ENCODE measurements around the gene KRT6C.

Gene KRT6C

DNA sequence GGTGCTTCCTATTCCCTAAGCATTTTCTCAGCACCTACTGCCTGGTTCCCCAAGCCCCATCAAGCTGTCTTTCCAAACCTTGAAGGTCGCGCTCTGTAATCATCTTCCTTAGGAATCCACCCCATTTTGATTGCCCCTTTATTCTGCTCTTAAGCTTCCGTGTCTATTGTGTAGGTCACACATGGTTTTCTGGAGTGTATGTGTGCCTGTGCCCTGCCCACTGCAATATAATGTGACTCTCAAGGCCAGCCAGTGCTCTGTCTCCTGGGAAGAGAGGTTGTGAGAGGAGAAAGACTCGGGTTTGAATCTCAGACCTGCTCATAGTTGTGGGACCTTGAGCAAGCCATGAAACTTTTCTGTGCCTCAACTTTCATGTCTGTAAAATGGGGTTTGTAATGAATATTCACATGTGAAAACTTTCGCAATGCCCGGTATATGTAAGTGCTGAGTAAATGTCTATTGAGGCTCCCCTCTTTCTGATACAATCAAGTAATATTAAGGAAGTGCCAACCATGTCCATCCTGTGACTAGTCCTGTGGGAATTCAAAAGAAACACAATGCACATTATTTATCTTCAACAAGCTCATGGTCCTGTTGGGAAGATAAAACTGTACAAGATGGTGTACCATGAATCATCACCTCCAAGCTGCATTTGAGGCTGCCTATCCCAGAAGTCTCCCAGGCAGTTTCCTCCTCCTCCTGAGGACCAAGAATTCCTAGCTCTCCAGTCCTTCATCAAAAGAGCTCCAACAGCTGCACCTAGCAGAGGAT is 38.7 kb downstream of the KRT6C start:
- no peak for DNase-seq (ENCODE audit: low read depth, low spot score)

DNA sequence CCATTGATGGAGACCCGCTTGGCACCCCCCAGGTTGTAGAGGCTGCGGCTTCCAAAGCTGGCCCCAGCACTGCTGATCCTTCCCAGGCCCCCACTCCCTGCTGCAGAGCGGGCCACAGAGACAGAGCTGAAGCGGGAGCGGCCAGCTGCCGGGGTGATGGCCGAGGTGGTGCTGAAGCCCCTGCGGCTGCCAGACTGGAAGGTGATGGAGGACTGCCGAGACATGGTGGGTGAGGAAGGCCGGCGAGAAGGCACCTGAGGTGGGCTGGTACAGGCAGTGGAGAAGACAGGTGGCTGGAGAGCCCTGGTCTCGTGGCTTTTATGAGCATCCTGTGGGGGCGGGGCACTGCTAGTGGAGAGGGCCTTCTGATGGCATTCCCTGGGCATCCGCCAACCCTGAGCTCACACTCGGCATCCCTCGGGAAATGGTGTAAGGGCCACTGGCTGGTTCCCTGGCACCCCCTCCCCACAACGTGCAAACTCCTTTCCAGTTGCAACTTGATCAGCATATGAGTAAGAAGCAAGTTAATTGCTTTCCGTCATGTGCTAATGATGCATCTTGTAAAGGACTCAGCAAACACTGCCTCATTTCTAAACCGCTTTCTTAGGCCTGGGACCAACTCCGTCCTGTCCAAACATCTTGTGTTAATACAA is 39.4 kb downstream of the KRT6C start, which contains the start of gene KRT75:
Gene KRT75 (minus strand): TSS at position 291 of the 653 bp plus-strand sequence. CDS start 67 bp downstream, at position 224.
- no peak for DNase-seq (ENCODE audit: low read depth, low spot score)

DNA sequence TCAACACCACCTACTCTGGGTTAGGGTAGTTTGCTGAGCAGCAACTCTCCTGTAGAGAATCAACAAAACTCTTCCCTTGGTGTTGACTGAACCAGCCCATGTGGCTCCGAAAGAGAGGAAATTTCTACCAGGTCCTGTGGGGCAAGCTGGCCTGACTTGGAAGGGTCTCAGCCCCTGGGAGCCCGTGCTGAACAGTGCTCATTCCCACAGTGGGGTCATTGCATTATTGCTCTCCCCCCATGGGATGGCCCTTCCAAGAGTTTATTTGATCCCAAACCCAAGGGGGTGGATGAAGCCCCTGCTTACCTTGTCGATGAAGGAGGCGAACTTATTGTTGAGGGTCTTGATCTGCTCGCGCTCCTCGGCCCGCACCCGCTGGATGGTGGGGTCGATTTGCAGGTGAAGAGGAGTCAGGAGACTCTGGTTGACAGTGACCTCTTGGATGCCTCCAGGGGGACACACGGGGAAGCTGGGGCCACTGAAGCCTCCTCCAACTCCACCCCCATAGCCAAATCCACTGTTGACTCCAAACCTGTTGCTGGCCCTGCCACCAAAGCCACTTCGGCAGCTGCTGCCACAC is 40.0 kb downstream of the KRT6C start:
- no peak for DNase-seq (ENCODE audit: low read depth, low spot score)

GRCh38 chr12:52432559-52433207 is 40.9 kb downstream of the KRT6C start:
- no peak for DNase-seq (ENCODE audit: low read depth, low spot score)

- no peak for DNase-seq (ENCODE audit: low read depth, low spot score)
Measured at GRCh38 chr12:52428121-52428520, 45.5 kb downstream of the KRT6C start.

DNA sequence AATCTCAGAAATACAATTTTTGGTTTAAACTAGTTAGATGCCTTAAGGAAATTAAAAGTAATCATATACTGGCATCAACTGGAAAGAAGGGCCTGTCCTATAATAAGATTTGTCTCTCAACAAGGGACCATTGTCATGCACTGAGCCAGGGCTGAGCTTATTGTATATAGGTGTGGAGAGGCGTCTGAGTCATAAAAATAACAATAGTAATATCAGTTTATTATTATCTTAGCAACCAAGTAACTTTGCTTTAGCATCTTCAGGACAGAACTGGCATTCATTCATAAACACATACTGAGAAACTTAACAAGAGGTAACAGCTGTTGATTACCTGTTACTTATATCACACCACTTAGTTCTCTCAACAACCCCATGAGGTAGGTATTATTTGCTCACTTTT is 46.5 kb downstream of the KRT6C start:
- DNase-seq (ENCODE audit: low read depth, low spot score) = no peak

GRCh38 chr12:52426034-52426433 is 47.6 kb downstream of the KRT6C start:
- DNase-seq (ENCODE audit: low read depth, low spot score) = no peak

- no peak for DNase-seq (ENCODE audit: low read depth, low spot score)
Measured at GRCh38 chr12:52425466-52425865, 48.1 kb downstream of the KRT6C start.

DNA sequence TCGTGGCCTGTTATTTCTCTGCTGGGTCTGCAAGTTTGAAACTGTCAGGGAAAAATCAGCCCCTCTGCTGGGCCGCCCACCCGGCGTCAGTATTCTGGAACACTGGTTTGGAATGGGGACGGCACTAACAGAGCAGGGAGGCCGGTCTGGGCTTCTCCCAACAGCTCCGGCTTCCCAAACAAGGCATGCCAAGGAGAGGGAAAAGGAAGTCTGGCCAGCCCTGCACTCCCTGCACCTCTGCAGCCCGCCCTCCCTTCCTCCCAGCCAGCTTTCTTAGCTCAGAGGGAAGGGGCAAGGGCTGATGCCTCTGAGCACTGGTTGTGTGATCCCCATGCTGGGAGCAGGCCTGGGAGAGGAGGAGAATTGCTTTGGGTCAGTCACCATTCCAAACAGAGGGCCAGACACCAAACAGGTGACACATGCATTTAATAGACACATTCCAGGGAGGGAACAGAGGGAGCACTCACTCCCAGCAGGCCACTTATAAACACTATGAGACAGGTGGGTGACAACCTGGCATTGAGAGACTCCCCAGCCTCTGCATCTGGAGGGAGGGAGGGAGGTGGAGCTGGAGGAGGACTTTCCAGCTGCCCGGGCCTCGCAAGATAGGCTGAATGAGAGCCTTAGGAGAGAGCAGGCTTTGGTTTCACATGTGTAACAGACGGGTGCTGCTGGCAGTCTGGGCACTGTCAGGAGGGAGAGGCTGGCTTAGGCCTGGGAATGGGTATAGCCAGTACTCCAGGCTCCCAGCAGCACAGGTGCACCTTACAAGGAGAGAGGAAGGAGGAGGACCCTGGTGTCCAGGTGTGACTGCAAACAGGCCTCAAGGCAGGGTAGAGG is 49.7 kb downstream of the KRT6C start:
- DNase-seq (ENCODE audit: low read depth, low spot score) = no peak

DNA sequence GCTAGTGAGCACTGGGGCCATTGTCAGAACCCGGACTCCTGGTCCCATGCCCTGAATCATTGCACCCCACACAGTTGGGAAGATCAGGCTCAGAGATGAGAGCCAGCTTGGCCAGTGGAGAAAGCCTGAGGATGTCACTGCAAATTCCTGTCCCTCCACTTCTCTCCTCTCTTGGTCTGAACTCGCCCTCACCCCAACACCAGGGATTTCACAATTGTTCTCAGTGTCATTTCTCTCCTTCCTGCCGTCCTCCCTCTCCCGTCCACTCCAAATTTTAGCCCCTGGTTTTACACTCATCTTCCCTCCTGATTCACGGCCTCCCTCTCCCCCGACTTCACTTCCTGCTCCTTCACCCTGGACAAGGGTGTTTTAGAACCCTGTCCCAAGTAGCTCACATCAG is 50.6 kb downstream of the KRT6C start:
- DNase-seq (ENCODE audit: low read depth, low spot score) = no peak

GRCh38 chr12:52419656-52420055 is 53.9 kb downstream of the KRT6C start:
- no peak for DNase-seq (ENCODE audit: low read depth, low spot score)

DNA sequence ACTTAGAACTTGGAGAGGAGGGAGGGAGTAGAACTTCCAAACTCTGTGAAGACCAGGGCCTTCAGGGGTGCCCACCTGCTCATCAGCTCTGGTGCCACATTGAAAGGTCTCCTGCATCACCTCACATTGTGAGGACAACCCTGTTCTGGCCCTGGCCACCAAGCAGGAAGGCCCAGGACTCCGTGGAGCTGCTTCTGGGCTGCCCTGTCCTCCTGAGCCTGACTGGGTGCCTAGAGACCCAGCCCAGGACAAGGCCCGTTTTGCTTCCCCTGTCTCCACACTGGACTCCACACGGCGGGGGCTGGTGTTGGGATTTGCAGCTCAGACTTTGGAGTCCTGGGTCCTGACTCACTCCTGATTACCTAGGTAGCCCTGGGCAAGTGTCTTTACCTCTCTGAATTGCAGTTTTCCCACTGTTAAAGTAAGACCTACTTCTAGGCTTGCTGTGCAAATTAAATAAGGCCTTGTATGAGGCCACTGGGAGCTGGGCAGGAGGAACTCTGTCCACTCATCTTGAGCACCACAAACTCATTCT is 55.0 kb downstream of the KRT6C start:
- no peak for DNase-seq (ENCODE audit: low read depth, low spot score)
